ENCODE data around the gene GPD1L. TPM values are rescaled to one million over a fixed set of nuclear protein-coding genes. Genes with fewer than 3 reads are reported as not detected.
"Not testable (repeated sequence)": the region's sequence is repeated elsewhere in the genome, so short reads cannot be mapped to it uniquely, and the experiment has no call there.

Gene GPD1L
- total RNA-seq, 1 donor from 2014 or later, result 21.3 TPM

GRCh38 chr3:32113981-32114545 is 7.6 kb downstream of the GPD1L start:
- TF ChIP-seq, protein P1, sequence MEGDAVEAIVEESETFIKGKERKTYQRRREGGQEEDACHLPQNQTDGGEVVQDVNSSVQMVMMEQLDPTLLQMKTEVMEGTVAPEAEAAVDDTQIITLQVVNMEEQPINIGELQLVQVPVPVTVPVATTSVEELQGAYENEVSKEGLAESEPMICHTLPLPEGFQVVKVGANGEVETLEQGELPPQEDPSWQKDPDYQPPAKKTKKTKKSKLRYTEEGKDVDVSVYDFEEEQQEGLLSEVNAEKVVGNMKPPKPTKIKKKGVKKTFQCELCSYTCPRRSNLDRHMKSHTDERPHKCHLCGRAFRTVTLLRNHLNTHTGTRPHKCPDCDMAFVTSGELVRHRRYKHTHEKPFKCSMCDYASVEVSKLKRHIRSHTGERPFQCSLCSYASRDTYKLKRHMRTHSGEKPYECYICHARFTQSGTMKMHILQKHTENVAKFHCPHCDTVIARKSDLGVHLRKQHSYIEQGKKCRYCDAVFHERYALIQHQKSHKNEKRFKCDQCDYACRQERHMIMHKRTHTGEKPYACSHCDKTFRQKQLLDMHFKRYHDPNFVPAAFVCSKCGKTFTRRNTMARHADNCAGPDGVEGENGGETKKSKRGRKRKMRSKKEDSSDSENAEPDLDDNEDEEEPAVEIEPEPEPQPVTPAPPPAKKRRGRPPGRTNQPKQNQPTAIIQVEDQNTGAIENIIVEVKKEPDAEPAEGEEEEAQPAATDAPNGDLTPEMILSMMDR (IDR thresholded peaks at IDR 0.05; ENCODE audit: insufficient read depth, low read length, severe bottlenecking), result no peak
- DNase-seq (ENCODE audit: low read depth) (no peak), FAIRE-seq (no peak)
- Histone ChIP-seq H3K4me3 (ENCODE audit: low read depth, low read length) (no peak overlapping the region), H3K36me3 (ENCODE audit: control insufficient read depth, insufficient read depth, low read length) (no peaks in the 10 kb centered on the region), H3K27me3 (ENCODE audit: control insufficient read depth, insufficient read depth, low read length) (no peaks in the 10 kb centered on the region)

DNA sequence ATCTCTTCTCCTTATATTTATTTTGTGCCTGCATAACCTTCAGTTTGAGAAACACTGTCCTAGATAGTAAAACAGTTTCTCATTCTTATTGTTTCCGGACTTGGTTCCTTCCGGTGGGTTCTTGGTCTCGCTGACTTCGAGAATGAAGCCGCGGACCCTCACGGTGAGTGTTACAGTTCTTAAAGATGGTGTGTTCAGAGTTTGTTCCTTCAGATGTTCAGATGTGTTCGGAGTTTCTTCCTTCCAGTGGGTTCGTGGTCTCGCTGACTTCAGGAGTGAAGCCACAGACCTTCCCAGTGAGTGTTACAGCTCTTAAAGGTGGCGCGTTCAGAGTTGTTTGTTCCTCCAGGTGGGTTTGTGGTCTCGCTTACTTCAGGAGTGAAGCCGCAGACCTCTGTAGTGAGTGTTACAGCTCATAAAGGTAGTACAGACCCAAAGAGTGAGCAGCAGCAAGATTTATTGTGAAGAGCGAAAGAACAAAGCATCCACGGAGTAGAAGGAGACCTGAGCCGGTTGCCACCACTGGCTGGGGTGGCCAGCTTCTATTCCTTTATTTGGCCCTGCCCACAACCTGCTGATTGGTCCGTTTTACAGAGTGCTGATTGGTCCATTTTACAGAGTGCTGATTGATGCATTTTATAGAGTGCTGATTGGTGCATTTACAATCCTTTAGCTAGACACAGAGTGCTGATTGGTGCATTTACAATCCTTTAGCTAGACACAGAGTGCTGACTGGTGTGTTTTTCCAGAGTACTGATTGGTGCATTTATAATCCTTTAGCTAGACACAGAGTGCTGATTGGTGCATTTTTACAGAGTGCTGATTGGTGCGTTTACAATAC is 8.3 kb downstream of the GPD1L start:
- not testable (repeated sequence) for FAIRE-seq; H3K4me3 ChIP-seq (ENCODE audit: low read depth, low read length); H3K36me3 ChIP-seq (ENCODE audit: control insufficient read depth, insufficient read depth, low read length); H3K27me3 ChIP-seq (ENCODE audit: control insufficient read depth, insufficient read depth, low read length); DNase-seq (ENCODE audit: low read depth)

GRCh38 chr3:32117320-32117719 is 10.9 kb downstream of the GPD1L start:
- TF ChIP-seq, protein P1 (IDR thresholded peaks at IDR 0.05; ENCODE audit: insufficient read depth, low read length, severe bottlenecking), result no peak
- Histone ChIP-seq H3K4me3 (ENCODE audit: low read depth, low read length) (no peak overlapping the region), H3K27me3 (ENCODE audit: control insufficient read depth, insufficient read depth, low read length) (no peaks in the 10 kb centered on the region), H3K36me3 (ENCODE audit: control insufficient read depth, insufficient read depth, low read length) (no peaks in the 10 kb centered on the region)
- FAIRE-seq (no peak), DNase-seq (ENCODE audit: low read depth) (peak; percentile 47)

GRCh38 chr3:32118215-32118614 is 11.8 kb downstream of the GPD1L start:
- TF ChIP-seq, protein P1 (IDR thresholded peaks at IDR 0.05; ENCODE audit: insufficient read depth, low read length, severe bottlenecking), result no peak
- no peaks in the 10 kb centered on the region for H3K27me3 ChIP-seq (ENCODE audit: control insufficient read depth, insufficient read depth, low read length)
- H3K4me3 ChIP-seq (ENCODE audit: low read depth, low read length), result no peak overlapping the region
- no peaks in the 10 kb centered on the region for H3K36me3 ChIP-seq (ENCODE audit: control insufficient read depth, insufficient read depth, low read length)
- DNase-seq (ENCODE audit: low read depth), result no peak
- no peak for FAIRE-seq

DNA sequence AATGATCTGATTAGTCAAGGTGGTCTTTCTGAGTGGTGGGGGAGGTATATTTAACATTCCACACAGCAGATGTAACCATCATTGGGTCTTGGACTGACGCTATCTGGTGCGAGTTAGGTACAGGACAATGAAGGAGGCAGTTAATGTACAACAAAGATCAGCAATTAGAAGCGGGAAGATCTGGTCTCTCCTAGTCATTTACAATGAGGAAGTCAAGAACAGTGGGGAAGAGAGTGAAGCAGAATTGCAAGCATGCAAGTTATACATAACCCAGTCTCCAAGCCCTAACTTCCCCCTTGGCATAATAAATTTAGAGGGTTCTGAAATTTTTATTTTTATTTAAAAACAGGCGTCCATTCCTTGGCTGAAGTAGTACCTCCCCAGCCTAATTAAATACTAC is 14.1 kb downstream of the GPD1L start:
- H3K27me3 ChIP-seq (ENCODE audit: control insufficient read depth, insufficient read depth, low read length), result no peaks in the 10 kb centered on the region
- no peak overlapping the region for H3K4me3 ChIP-seq (ENCODE audit: low read depth, low read length)
- no peak for DNase-seq (ENCODE audit: low read depth)
- FAIRE-seq, result no peak
- TF ChIP-seq, protein P1 (IDR thresholded peaks at IDR 0.05; ENCODE audit: insufficient read depth, low read length, severe bottlenecking), result no peak
- H3K36me3 ChIP-seq (ENCODE audit: control insufficient read depth, insufficient read depth, low read length), result no peaks in the 10 kb centered on the region

DNA sequence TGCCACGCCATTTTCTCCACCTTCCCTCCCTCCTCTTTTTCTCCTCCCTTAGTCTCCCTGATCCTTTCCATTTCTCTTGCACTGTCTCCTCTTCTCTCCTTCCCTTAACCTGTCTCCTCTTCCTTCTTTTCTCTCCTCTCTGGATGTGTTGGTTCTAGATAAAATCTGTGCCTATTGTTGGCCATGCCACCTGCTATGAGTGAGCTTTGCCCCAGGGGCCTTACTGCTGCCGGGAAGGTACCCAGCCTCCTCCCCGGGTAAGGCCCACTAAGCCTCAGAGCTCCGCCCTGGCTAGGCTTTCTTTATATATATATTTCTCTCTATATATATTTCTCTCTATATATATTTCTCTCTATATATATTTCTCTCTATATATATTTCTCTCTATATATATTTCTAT is 14.7 kb downstream of the GPD1L start:
- H3K27me3 ChIP-seq (ENCODE audit: control insufficient read depth, insufficient read depth, low read length), result no peaks in the 10 kb centered on the region
- FAIRE-seq (no peak), DNase-seq (ENCODE audit: low read depth) (no peak)
- H3K4me3 ChIP-seq (ENCODE audit: low read depth, low read length), result no peak overlapping the region
- TF ChIP-seq, protein P1 (IDR thresholded peaks at IDR 0.05; ENCODE audit: insufficient read depth, low read length, severe bottlenecking), result no peak
- no peaks in the 10 kb centered on the region for H3K36me3 ChIP-seq (ENCODE audit: control insufficient read depth, insufficient read depth, low read length)
